Naive thymus-derived CD8-positive, alpha-beta T cell (primary cell): ENCODE results near the gene TSGA10IP. TPM values are rescaled to one million over a fixed set of nuclear protein-coding genes. Genes with fewer than 3 reads are reported as not detected.
A peak's percentile ranks its signal among the peaks of the same experiment; 100 is the strongest.

Source experiments
- ATAC-seq, 2 donors: fragments of 150-1000 bp; cut with Tn5 transposase in 1 of 2; sonication (Bioruptor Pico), chemical (Tn5 transposase) in 1 of 2; 1 replicate in 1 of 2; 2 replicates in 1 of 2; pipeline ENCODE4 v1.10.0; 2021; ENCODE audit warnings: mild to moderate bottlenecking in 2 of 2, moderate library complexity in 2 of 2
- POLR2A ChIA-PET: fragments of 350-600 bp; sonication (Branson Sonifier 250); formaldehyde crosslinking; loops from one replicate; lab custom pipeline; 2021; ENCODE audit warnings: antibody characterized with exemption; lab: Charles Lee
- DNase-seq, 10 donors: peaks; one replicate each; pipeline versions ENCODE4 v3.0.0 to v3.0.0-alpha.2; 2020 to 2022
- H3K27ac Mint-ChIP-seq, 10 donors: one replicate each; pipeline ENCODE4 v1.8.0; 2020 to 2022; ENCODE audit warnings: mild to moderate bottlenecking in 10 of 10, mixed read lengths in 10 of 10, moderate library complexity in 4 of 10, inconsistent platforms in 1 of 10
- H3K27me3 Mint-ChIP-seq, 5 donors: one replicate each; pipeline ENCODE4 v1.8.0; 2021 to 2022; ENCODE audit warnings: mixed read lengths in 5 of 5
- H3K36me3 Mint-ChIP-seq, 3 donors: one replicate each; pipeline ENCODE4 v1.8.0; 2020 to 2022; ENCODE audit warnings: mixed read lengths in 3 of 3, mild to moderate bottlenecking in 2 of 3, inconsistent platforms in 1 of 3
- H3K4me1 Mint-ChIP-seq, 4 donors: one replicate each; pipeline ENCODE4 v1.8.0; 2021 to 2022; ENCODE audit warnings: mixed read lengths in 4 of 4
- H3K4me3 Mint-ChIP-seq, 10 donors: one replicate each; pipeline ENCODE4 v1.8.0; 2020 to 2022; ENCODE audit warnings: mild to moderate bottlenecking in 10 of 10, mixed read lengths in 10 of 10, moderate library complexity in 6 of 10, inconsistent platforms in 1 of 10
- H3K9me3 Mint-ChIP-seq, 9 donors: one replicate each; pipeline ENCODE4 v1.8.0; 2020 to 2022; ENCODE audit warnings: mixed read lengths in 9 of 9, mild to moderate bottlenecking in 3 of 9, inconsistent platforms in 1 of 9, moderate library complexity in 1 of 9
- polyA plus RNA-seq, 3 donors: library from polyadenylated mRNA; unstranded; fragments of 300-500 nt; fragmentation: Illumina TruSeq; gene quantifications; one replicate each; pipeline ENCODE4 v1.2.3, GENCODE V29; 2021
- total RNA-seq, 8 experiments: library from RNA in 2 of 8; stranded (reverse) in 2 of 8; gene quantifications; one replicate each; pipeline ENCODE4 v1.2.3 and lab custom pipeline; 2021 to 2026

The TSGA10IP gene
- total and polyA plus RNA-seq, 5 experiments from 2014 or later, result not detected

GRCh38 chr11:65906602-65907001, 38.7 kb upstream of the TSGA10IP start:
- Mint-ChIP-seq H3K4me3 (no peak overlapping the region), H3K27ac (no peak overlapping the region), H3K9me3 (no peaks in the 10 kb centered on the region), H3K27me3 (peaks cover 0 to 5% (median 4%) of the 10 kb centered on the region in 5 donors), H3K4me1 (peaks cover 0 to 14% (median 5%) of the 10 kb centered on the region in 4 donors), H3K36me3 (no peaks in the 10 kb centered on the region)
- DNase-seq, result no peak
- ATAC-seq, result no peak
- POLR2A ChIA-PET, result interaction anchor here (1.3 to 1.7 kb wide), 2 partner anchors 9 to 16 kb away, joined by 3 to 4 read pairs; partner anchors contain the start of gene CCDC85B

- no peak for ATAC-seq
- Mint-ChIP-seq H3K27me3 (peaks cover 0 to 5% (median 4%) of the 10 kb centered on the region in 5 donors), H3K36me3 (no peaks in the 10 kb centered on the region), H3K27ac (no peak overlapping the region), H3K4me1 (peaks cover 0 to 8% (median 5%) of the 10 kb centered on the region in 4 donors), H3K4me3 (no peak overlapping the region), H3K9me3 (no peaks in the 10 kb centered on the region)
- no peak for DNase-seq
- POLR2A ChIA-PET, result interaction anchor here (0.6 to 1.6 kb wide), 3 partner anchors 15 to 33 kb away, joined by 3 to 5 read pairs (median 3); partner anchors contain the start of gene CCDC85B
Observed at GRCh38 chr11:65907878-65908277, 37.4 kb upstream of the TSGA10IP start.

GRCh38 chr11:65911682-65912568, 33.4 kb upstream of the TSGA10IP start:
- H3K36me3 Mint-ChIP-seq, result peaks cover 0 to 4% (median 0%) of the 10 kb centered on the region in 3 donors
- no peak for ATAC-seq
- POLR2A ChIA-PET, result interaction anchor here (0.7 to 1.4 kb wide), 4 partner anchors 10 to 53 kb away, joined by 3 to 4 read pairs (median 4); no protein-coding TSS in a partner anchor
- no peaks in the 10 kb centered on the region for H3K9me3 Mint-ChIP-seq
- H3K27me3 Mint-ChIP-seq, result peaks cover 0 to 5% (median 0%) of the 10 kb centered on the region in 5 donors
- no peak for DNase-seq
- H3K27ac Mint-ChIP-seq, result peak overlapping the region in 2 of 10 donors; percentile 34 to 36
- no peak overlapping the region for H3K4me3 Mint-ChIP-seq
- H3K4me1 Mint-ChIP-seq, result peaks cover 13 to 30% (median 26%) of the 10 kb centered on the region in 4 donors

- POLR2A ChIA-PET, result interaction anchor here (1.0 to 1.4 kb wide), 2 partner anchors 9 to 24 kb away, joined by 3 read pairs; no protein-coding TSS in a partner anchor
- Mint-ChIP-seq H3K27ac (peak overlapping the region in 1 of 10 donors; percentile 28), H3K36me3 (peaks cover 0 to 7% (median 0%) of the 10 kb centered on the region in 3 donors), H3K9me3 (no peaks in the 10 kb centered on the region), H3K27me3 (peaks cover 0 to 5% (median 0%) of the 10 kb centered on the region in 5 donors), H3K4me1 (peaks cover 16 to 39% (median 33%) of the 10 kb centered on the region in 4 donors), H3K4me3 (no peak overlapping the region)
- ATAC-seq (no peak), DNase-seq (no peak)
Observed at GRCh38 chr11:65912845-65913244, 32.4 kb upstream of the TSGA10IP start.

- H3K4me3 Mint-ChIP-seq, result peak overlapping the region in 4 of 10 donors; percentile 34 to 74 (median 48)
- H3K4me1 Mint-ChIP-seq, result peaks cover 17 to 39% (median 36%) of the 10 kb centered on the region in 4 donors
- H3K27me3 Mint-ChIP-seq, result no peaks in the 10 kb centered on the region
- H3K36me3 Mint-ChIP-seq, result peaks cover 0 to 12% (median 0%) of the 10 kb centered on the region in 3 donors
- no peaks in the 10 kb centered on the region for H3K9me3 Mint-ChIP-seq
- ATAC-seq (no peak), DNase-seq (no peak)
- POLR2A ChIA-PET, result interaction anchor here (0.7 to 4.0 kb wide), 7 partner anchors 8 to 56 kb away, joined by 3 to 32 read pairs (median 5); partner anchors contain the start of genes CCDC85B, FOSL1 and MUS81
- peak overlapping the region in 7 of 10 donors; percentile 15 to 68 (median 50) for H3K27ac Mint-ChIP-seq
Observed at GRCh38 chr11:65915101-65915820, 30.0 kb upstream of the TSGA10IP start.

- Mint-ChIP-seq H3K4me1 (peaks cover 17 to 45% (median 41%) of the 10 kb centered on the region in 4 donors), H3K27ac (peak overlapping the region in 2 of 10 donors; percentile 46 to 51), H3K4me3 (peak overlapping the region in 2 of 10 donors; percentile 93 to 94), H3K9me3 (no peaks in the 10 kb centered on the region), H3K27me3 (no peaks in the 10 kb centered on the region), H3K36me3 (peaks cover 0 to 14% (median 0%) of the 10 kb centered on the region in 3 donors)
- ATAC-seq (no peak), DNase-seq (no peak)
- POLR2A ChIA-PET, result interaction anchor here (0.7 to 4.0 kb wide), 5 partner anchors 9 to 56 kb away, joined by 3 to 32 read pairs (median 4); partner anchors contain the start of genes CCDC85B, FOSL1 and MUS81
Observed at GRCh38 chr11:65915821-65916251, 29.4 kb upstream of the TSGA10IP start.

- H3K4me3 Mint-ChIP-seq, result peak overlapping the region; percentile 65 to 96 (median 87)
- ATAC-seq, result no peak
- DNase-seq, result no peak
- H3K36me3 Mint-ChIP-seq, result peaks cover 0 to 15% (median 0%) of the 10 kb centered on the region in 3 donors
- H3K27ac Mint-ChIP-seq, result peak overlapping the region in 9 of 10 donors; percentile 13 to 88 (median 67)
- H3K9me3 Mint-ChIP-seq, result no peaks in the 10 kb centered on the region
- H3K4me1 Mint-ChIP-seq, result peaks cover 17 to 46% (median 42%) of the 10 kb centered on the region in 4 donors
- no peaks in the 10 kb centered on the region for H3K27me3 Mint-ChIP-seq
- POLR2A ChIA-PET, result interaction anchor here (1.3 to 7.7 kb wide), 4 partner anchors 10 to 57 kb away, joined by 4 to 183 read pairs (median 20); partner anchors contain the start of genes CCDC85B, FIBP, FOSL1 and MUS81
Observed at GRCh38 chr11:65916391-65916790, 28.9 kb upstream of the TSGA10IP start.

- POLR2A ChIA-PET, result interaction anchor here (2.0 to 7.7 kb wide), 6 partner anchors 11 to 254 kb away, joined by 7 to 183 read pairs (median 22); partner anchors contain the start of genes CCDC85B, FIBP, FOSL1 and MUS81
- Mint-ChIP-seq H3K9me3 (no peaks in the 10 kb centered on the region), H3K4me3 (peak overlapping the region; percentile 65 to 96 (median 87)), H3K27ac (peak overlapping the region; percentile 19 to 96 (median 76)), H3K27me3 (no peaks in the 10 kb centered on the region), H3K4me1 (peaks cover 17 to 51% (median 42%) of the 10 kb centered on the region in 4 donors), H3K36me3 (peaks cover 0 to 19% (median 0%) of the 10 kb centered on the region in 3 donors)
- ATAC-seq (no peak), DNase-seq (no peak)
Observed at GRCh38 chr11:65917077-65917433, 28.2 kb upstream of the TSGA10IP start.

GRCh38 chr11:65917434-65918210, 27.7 kb upstream of the TSGA10IP start:
- Mint-ChIP-seq H3K27ac (peak overlapping the region in 9 of 10 donors; percentile 44 to 96 (median 90)), H3K9me3 (no peaks in the 10 kb centered on the region), H3K4me3 (peak overlapping the region; percentile 85 to 96 (median 88)), H3K4me1 (peaks cover 19 to 57% (median 45%) of the 10 kb centered on the region in 4 donors), H3K36me3 (peaks cover 0 to 24% (median 0%) of the 10 kb centered on the region in 3 donors), H3K27me3 (no peaks in the 10 kb centered on the region)
- POLR2A ChIA-PET, result interaction anchor here (0.7 to 7.7 kb wide), 13 partner anchors 9 to 420 kb away, joined by 3 to 183 read pairs (median 7); partner anchors contain the start of genes CCDC85B, CFL1, FIBP and FOSL1
- DNase-seq (no peak), ATAC-seq (no peak)

GRCh38 chr11:65918211-65919140, 26.8 kb upstream of the TSGA10IP start, which contains the start of gene C11orf68:
C11orf68 (minus strand) TSS chr11:65919062; CDS start chr11:65919031, 31 bp downstream.
- Mint-ChIP-seq H3K27ac (peak within 1 kb of the TSS; percentile 77 to 96 (median 92)), H3K27me3 (no peaks in the 10 kb centered on the region), H3K4me3 (peak within 1 kb of the TSS; percentile 88 to 97 (median 92)), H3K9me3 (no peaks in the 10 kb centered on the region), H3K4me1 (peaks cover 19 to 65% (median 48%) of the 10 kb centered on the region in 4 donors), H3K36me3 (peaks cover 0 to 33% (median 0%) of the 10 kb centered on the region in 3 donors)
- POLR2A ChIA-PET, result interaction anchor here (0.6 to 7.7 kb wide), 15 partner anchors 9 to 420 kb away, joined by 3 to 183 read pairs (median 7); partner anchors contain the start of genes CCDC85B, CFL1, FIBP and FOSL1
- ATAC-seq (peak; percentile 70 to 72), DNase-seq (no peak)
